DND-41 (cell line): ENCODE results near the gene TM7SF3.
A peak's percentile ranks its signal among the peaks of the same experiment; 100 is the strongest.

Source experiments
- ATAC-seq: fragments of 200-7000 bp; cut with Tn5 transposase; 3 replicates; pipeline ENCODE4 v1.9.1; 2021; ENCODE audit warnings: low read depth; ENCODE audit not compliant: insufficient read depth
- DNase-seq: peaks from one replicate; pipeline ENCODE4 v3.0.0-alpha.2; 2020
- H2AFZ ChIP-seq: 2 replicates; pipeline ENCODE4 v1.6.0; 2012; ENCODE audit warnings: low read depth, low read length
- H3K27ac ChIP-seq: 2 replicates; pipeline ENCODE4 v1.5.1; 2012; ENCODE audit warnings: low read length, inconsistent platforms
- H3K27me3 ChIP-seq: fragments of 200-600 bp; sonication (generic); 2 replicates; pipeline ENCODE4 v1.6.0; 2012; ENCODE audit warnings: low read length, mild to moderate bottlenecking, inconsistent platforms; ENCODE audit not compliant: insufficient read depth, poor library complexity
- H3K36me3 ChIP-seq: 2 replicates; pipeline ENCODE4 v1.5.1; 2012; ENCODE audit warnings: low read length, inconsistent platforms; ENCODE audit not compliant: insufficient read depth
- H3K4me1 ChIP-seq: 2 replicates; pipeline ENCODE4 v1.5.1; 2012; ENCODE audit warnings: mild to moderate bottlenecking, low read length; ENCODE audit not compliant: insufficient read depth
- H3K4me2 ChIP-seq: 2 replicates; pipeline ENCODE4 v1.6.0; 2012; ENCODE audit warnings: mild to moderate bottlenecking, moderate library complexity, low read length, inconsistent platforms; ENCODE audit not compliant: insufficient read depth
- H3K4me3 ChIP-seq, 2 experiments: fragments of 200-600 bp in 1 of 2; shearing (Covaris generic) in 1 of 2; 2 replicates each; pipeline ENCODE4 v1.5.1; 2012 to 2016; ENCODE audit warnings: inconsistent platforms in 2 of 2, low read length in 2 of 2, mild to moderate bottlenecking in 2 of 2, low read depth in 1 of 2, moderate library complexity in 1 of 2
- H3K79me2 ChIP-seq: 2 replicates; pipeline ENCODE4 v1.6.0; 2012; ENCODE audit warnings: low read length, inconsistent platforms; ENCODE audit not compliant: insufficient read depth
- H3K9ac ChIP-seq: 2 replicates; pipeline ENCODE4 v1.6.0; 2012; ENCODE audit warnings: low read depth, mild to moderate bottlenecking, inconsistent platforms, low read length, moderate library complexity
- H3K9me3 ChIP-seq: 2 replicates; pipeline ENCODE4 v1.5.1; 2012; ENCODE audit warnings: low read length, moderate library complexity, mild to moderate bottlenecking, inconsistent platforms; ENCODE audit not compliant: insufficient read depth, severe bottlenecking
- H4K20me1 ChIP-seq: 2 replicates; pipeline ENCODE4 v1.6.0; 2012; ENCODE audit warnings: low read length; ENCODE audit not compliant: insufficient read depth
- EZH2 ChIP-seq: IDR thresholded peaks from 3 replicates; pipeline ENCODE4 v1.6.1; 2012; ENCODE audit warnings: borderline replicate concordance, low read depth, mild to moderate bottlenecking, moderate library complexity, low read length, inconsistent platforms; ENCODE audit not compliant: severe bottlenecking
- TF ChIP-seq, protein P1 (sequence below): IDR thresholded peaks from 2 replicates; pipeline ENCODE4 v1.5.1; 2012; ENCODE audit warnings: borderline replicate concordance, low read length, moderate library complexity, mild to moderate bottlenecking; ENCODE audit not compliant: poor library complexity, severe bottlenecking; ENCODE audit errors: extremely low read depth

The TM7SF3 gene

DNA sequence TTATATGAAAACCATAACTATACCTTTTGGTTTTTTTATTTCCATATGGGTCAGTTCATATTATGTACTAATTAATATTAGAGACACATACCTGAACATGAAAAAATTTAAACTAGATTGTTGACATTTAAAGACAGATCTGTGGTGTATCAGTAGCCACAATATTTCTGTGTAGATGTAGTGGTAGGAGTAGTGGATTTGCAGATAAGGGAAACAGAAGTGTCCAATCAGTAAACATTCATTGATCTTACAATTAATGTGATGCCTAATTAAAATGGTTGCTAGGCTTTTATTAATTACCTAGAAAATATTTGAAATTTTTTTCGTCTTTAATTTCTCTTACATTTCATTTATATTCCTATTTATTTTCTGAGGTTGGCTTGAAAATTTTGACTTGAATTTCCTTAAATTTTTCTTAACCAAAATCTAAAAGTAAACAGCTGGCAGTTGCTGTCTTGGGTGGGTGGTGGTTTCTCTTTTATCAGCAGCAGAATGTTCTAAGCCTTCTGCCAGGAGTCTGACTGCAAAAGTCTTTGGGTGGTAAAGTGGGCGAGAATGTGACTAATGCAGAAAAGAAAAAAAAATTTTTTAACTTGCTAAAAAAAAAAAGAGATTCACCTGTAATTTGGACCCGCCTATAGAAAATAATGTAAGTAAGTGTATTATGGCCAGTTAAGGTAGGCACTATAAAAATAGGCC, 73.5 kb downstream of the TM7SF3 start:
- TF ChIP-seq EZH2: no peak
- TF ChIP-seq, protein P1, sequence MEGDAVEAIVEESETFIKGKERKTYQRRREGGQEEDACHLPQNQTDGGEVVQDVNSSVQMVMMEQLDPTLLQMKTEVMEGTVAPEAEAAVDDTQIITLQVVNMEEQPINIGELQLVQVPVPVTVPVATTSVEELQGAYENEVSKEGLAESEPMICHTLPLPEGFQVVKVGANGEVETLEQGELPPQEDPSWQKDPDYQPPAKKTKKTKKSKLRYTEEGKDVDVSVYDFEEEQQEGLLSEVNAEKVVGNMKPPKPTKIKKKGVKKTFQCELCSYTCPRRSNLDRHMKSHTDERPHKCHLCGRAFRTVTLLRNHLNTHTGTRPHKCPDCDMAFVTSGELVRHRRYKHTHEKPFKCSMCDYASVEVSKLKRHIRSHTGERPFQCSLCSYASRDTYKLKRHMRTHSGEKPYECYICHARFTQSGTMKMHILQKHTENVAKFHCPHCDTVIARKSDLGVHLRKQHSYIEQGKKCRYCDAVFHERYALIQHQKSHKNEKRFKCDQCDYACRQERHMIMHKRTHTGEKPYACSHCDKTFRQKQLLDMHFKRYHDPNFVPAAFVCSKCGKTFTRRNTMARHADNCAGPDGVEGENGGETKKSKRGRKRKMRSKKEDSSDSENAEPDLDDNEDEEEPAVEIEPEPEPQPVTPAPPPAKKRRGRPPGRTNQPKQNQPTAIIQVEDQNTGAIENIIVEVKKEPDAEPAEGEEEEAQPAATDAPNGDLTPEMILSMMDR: no peak
- H3K4me1 ChIP-seq: peaks cover 65% of the 10 kb centered on the region
- ATAC-seq: no peak
- no peak overlapping the region for H2AFZ ChIP-seq
- H3K36me3 ChIP-seq: no peaks in the 10 kb centered on the region; the same call in 1 of the 2 replicates
- peak; percentile 56 for DNase-seq
- H3K27me3 ChIP-seq: no peaks in the 10 kb centered on the region
- peak overlapping the region; percentile 90 for H3K9ac ChIP-seq
- H3K4me3 ChIP-seq: peak overlapping the region; percentile 90 to 95
- H3K79me2 ChIP-seq: peaks cover 97% of the 10 kb centered on the region
- peak overlapping the region; percentile 84 for H3K4me2 ChIP-seq
- peaks cover 2% of the 10 kb centered on the region for H3K9me3 ChIP-seq
- peak overlapping the region; percentile 78 for H3K27ac ChIP-seq
- peaks cover 18% of the 10 kb centered on the region for H4K20me1 ChIP-seq

DNA sequence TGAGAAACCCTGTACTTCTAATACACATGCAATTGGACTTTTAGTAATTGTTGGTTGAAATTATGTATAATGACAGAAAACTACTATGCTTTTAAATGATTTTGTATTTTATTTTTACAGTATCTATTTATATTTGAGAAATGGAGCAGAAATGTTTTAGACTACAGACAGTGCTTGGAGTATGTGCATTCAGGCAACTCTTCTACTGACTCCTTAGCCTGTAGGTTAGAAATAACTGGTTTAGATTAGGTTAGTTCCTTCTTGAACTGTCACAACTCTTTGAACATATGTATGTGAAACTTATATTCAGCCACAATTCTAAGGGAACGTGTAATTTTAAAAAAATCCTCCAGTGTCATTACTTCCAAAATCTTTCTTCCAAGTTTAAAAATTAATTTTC, 74.2 kb downstream of the TM7SF3 start:
- Histone ChIP-seq H3K36me3 (peaks cover 4% of the 10 kb centered on the region), H3K4me2 (peak overlapping the region; percentile 84), H3K27me3 (no peaks in the 10 kb centered on the region), H3K9ac (peak overlapping the region; percentile 90), H3K9me3 (peaks cover 2% of the 10 kb centered on the region), H2AFZ (no peak overlapping the region), H3K27ac (peak overlapping the region; percentile 78), H4K20me1 (peaks cover 19% of the 10 kb centered on the region), H3K4me3 (peak overlapping the region; percentile 90 to 95; a peak in 3 of 4 replicates), H3K4me1 (peaks cover 72% of the 10 kb centered on the region), H3K79me2 (peaks cover 97% of the 10 kb centered on the region)
- no peak for TF ChIP-seq EZH2
- TF ChIP-seq, protein P1: no peak
- ATAC-seq: no peak
- DNase-seq: no peak

DNA sequence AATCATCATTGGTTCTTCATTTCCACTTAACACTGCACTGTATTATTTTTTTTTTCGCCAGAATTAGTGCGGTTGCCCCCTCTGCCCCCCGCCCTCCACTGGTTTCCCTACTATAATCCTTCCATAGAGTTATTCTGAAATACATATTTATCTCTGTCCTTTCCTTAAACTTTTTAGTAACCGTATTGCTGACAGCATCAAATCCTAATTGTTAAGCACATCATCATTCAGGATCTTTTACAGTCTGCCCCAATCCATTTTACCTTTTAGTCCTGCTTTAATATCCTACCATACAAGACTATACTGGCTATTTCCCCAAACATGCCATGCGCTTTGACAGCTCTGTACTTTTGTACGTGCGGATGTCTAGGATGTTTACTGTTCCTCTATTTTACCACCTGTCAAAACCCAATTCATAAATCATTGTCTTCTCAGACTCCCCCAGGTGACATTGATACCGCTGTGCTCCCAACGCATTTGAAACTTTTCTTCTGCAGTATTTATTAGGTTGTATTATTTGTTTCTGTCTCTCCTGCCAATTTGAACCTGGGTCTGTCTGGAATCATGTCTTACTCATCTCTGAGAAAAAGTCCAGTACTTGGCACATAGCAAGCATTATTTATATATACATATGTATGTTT, 74.9 kb downstream of the TM7SF3 start:
- peak overlapping the region; percentile 84 for H3K4me2 ChIP-seq
- peaks cover 77% of the 10 kb centered on the region for H3K4me1 ChIP-seq
- DNase-seq (no peak), ATAC-seq (no peak)
- H3K79me2 ChIP-seq: peaks cover 97% of the 10 kb centered on the region
- TF ChIP-seq EZH2: no peak
- TF ChIP-seq, protein P1: no peak
- peak overlapping the region; percentile 92 for H3K27ac ChIP-seq
- peaks cover 11% of the 10 kb centered on the region for H3K36me3 ChIP-seq
- peak overlapping the region; percentile 90 to 95 for H3K4me3 ChIP-seq
- peak overlapping the region; percentile 90 for H3K9ac ChIP-seq
- H3K27me3 ChIP-seq: no peaks in the 10 kb centered on the region
- peak overlapping the region; percentile 95; the same call in 1 of the 2 replicates for H2AFZ ChIP-seq
- peaks cover 23% of the 10 kb centered on the region for H4K20me1 ChIP-seq
- peaks cover 2% of the 10 kb centered on the region for H3K9me3 ChIP-seq
